IMR-90 (cell line): ENCODE data around the gene EFEMP2.

Source experiments
- RFX5 ChIP-seq: IDR thresholded peaks from 2 replicates; pipeline ENCODE4 v1.8.0; 2012; ENCODE audit warnings: low read depth, mild to moderate bottlenecking, low read length, moderate library complexity
- USF2 ChIP-seq: fragments of 150-350 bp; IDR thresholded peaks from 2 replicates; pipeline ENCODE4 v1.6.1; 2017; ENCODE audit warnings: mild to moderate bottlenecking, antibody characterized with exemption, low read length, low read depth
- TF ChIP-seq, protein P1 (sequence below): conservative IDR thresholded peaks from 2 replicates; pipeline ENCODE4 v1.5.1; 2012; ENCODE audit warnings: mild to moderate bottlenecking, low read depth, low read length, improper control_type of control experiment

DNA sequence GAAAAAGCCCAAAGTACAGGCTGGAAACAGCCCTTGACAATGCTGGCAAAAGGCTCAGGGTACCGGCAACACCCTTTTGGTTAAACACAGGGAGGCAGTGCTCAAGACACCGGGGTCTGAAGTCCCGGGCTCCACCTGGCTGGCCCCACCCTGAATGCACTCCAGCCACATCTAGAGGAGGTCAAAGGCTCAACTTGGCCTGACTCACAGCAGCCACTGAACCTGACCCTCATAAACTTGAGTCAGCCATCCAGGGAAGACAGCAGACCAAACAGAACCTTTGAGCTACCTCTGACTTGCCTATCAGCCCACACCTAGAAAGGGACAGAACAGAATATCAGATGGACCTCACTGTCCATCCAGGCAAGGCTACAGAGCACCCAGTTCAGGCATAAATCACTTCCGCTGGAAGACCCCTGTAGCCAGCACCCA, 18.4 kb downstream of the EFEMP2 start:
- TF ChIP-seq, protein P1, sequence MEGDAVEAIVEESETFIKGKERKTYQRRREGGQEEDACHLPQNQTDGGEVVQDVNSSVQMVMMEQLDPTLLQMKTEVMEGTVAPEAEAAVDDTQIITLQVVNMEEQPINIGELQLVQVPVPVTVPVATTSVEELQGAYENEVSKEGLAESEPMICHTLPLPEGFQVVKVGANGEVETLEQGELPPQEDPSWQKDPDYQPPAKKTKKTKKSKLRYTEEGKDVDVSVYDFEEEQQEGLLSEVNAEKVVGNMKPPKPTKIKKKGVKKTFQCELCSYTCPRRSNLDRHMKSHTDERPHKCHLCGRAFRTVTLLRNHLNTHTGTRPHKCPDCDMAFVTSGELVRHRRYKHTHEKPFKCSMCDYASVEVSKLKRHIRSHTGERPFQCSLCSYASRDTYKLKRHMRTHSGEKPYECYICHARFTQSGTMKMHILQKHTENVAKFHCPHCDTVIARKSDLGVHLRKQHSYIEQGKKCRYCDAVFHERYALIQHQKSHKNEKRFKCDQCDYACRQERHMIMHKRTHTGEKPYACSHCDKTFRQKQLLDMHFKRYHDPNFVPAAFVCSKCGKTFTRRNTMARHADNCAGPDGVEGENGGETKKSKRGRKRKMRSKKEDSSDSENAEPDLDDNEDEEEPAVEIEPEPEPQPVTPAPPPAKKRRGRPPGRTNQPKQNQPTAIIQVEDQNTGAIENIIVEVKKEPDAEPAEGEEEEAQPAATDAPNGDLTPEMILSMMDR, result no peak
- TF ChIP-seq USF2 (no peak), RFX5 (no peak)
